ENCODE results near the gene ENG. TPM values are rescaled to one million over a fixed set of nuclear protein-coding genes. Genes with fewer than 3 reads are reported as not detected.
A peak's percentile ranks its signal among the peaks of the same experiment; 100 is the strongest.

Gene ENG
- total RNA-seq, 4 donors from 2014 or later, result 45.6 to 115 (median 51.1) TPM

DNA sequence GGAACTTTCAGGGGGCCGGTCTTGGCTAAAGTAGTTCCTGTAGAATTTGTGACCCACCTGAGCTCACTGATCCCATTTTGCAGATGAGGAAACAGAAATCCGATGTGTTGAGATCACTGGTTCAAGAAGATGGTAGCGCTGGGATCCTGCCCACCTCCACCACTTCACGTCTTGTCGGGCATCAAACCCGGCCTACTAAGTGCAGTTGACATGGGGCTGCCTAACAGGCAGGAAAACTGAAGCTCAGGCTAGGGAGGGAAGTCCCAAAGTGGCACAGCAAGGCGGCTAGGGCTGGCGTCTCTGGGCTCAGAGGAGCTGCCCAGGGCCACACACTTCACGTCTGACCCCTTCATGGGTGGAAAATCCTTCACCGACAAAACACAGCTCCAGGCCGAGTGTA is 502 bp upstream of the ENG start:
- intact Hi-C loops (cut with DNase I), result no loop called here

DNA sequence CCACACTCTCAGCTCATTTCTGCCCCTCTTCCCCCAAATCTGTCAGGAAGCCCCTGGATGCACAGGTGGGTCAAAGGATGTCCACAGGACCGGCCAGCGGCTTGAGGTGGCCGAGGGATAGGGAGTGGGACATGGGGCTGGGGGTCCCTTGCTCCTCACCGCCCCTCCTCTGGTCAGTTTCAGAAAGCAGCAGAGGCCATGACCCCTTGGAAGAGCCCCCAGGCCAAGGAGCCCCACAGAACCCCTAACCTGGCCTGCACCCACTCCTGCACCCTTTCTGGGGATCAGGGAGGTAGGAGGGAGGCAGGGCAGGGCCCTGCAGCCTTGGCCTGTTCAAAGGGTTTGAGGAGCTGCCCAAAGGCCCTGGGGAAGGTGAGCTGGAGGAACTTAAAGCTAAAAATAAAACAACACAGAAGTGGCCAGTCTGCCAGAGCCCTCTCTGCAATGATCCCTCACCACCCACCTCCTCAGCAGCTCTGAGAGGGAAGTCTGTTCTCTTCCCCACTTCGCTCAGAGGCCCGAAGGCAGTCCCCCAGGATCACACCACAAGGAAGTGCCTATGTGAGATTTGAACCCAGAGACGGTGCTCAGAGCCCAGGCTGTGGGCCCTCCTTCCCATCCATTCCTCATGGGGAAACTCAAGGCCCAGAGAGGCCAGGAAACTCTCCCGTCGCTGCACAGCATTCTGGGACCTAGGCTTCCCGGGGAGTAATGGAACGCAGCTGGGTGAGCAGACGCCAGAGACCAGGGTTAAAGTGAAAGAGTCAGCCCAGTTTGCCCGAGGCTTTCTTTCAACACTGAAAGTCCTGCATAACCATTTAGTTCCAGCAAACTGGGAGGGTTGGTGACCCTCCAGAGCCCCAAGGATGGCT is 910 bp downstream of the ENG start:
- H3K27me3 ChIP-seq, result no peaks in the 10 kb centered on the region
- H3K27ac ChIP-seq, result peak overlapping the region; percentile 58 to 81 (median 72)
- H3K9me3 ChIP-seq, result no peaks in the 10 kb centered on the region
- WGBS, 2 donors, result 55 to 57% methylated on average over 8 to 13 of the region's 13 CpGs
- H3K36me3 ChIP-seq, result no peaks in the 10 kb centered on the region
- H3K4me3 ChIP-seq (replicated peaks in 1 of 3), result peak overlapping the region; percentile 2 to 54 (median 6)
- DNase-seq, result no peak
- peaks cover under 1 to 35% of the 10 kb centered on the region in 2 donors for H3K4me1 ChIP-seq
- intact Hi-C loops (cut with DNase I), result no loop called here
- TF ChIP-seq POLR2A (IDR thresholded peaks at IDR 0.05), result no peak
- TF ChIP-seq, protein P1, sequence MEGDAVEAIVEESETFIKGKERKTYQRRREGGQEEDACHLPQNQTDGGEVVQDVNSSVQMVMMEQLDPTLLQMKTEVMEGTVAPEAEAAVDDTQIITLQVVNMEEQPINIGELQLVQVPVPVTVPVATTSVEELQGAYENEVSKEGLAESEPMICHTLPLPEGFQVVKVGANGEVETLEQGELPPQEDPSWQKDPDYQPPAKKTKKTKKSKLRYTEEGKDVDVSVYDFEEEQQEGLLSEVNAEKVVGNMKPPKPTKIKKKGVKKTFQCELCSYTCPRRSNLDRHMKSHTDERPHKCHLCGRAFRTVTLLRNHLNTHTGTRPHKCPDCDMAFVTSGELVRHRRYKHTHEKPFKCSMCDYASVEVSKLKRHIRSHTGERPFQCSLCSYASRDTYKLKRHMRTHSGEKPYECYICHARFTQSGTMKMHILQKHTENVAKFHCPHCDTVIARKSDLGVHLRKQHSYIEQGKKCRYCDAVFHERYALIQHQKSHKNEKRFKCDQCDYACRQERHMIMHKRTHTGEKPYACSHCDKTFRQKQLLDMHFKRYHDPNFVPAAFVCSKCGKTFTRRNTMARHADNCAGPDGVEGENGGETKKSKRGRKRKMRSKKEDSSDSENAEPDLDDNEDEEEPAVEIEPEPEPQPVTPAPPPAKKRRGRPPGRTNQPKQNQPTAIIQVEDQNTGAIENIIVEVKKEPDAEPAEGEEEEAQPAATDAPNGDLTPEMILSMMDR (IDR thresholded peaks at IDR 0.05), result no peak

More for the DNA sequence above, 502 bp upstream of the ENG start:
- Histone ChIP-seq H3K36me3 (no peaks in the 10 kb centered on the region), H3K27me3 (no peaks in the 10 kb centered on the region), H3K27ac (peak overlapping the region; percentile 58 to 81 (median 72)), H3K4me3 (replicated peaks in 1 of 3) (no peak overlapping the region), H3K4me1 (peaks cover 6 to 49% of the 10 kb centered on the region in 2 donors), H3K9me3 (no peaks in the 10 kb centered on the region)
- 61 to 85% methylated on average over 5 to 10 of the region's 11 CpGs for WGBS, 2 donors
- TF ChIP-seq, protein P1 (IDR thresholded peaks at IDR 0.05), result no peak
- TF ChIP-seq POLR2A (IDR thresholded peaks at IDR 0.05), result no peak
- DNase-seq, result no peak

DNA sequence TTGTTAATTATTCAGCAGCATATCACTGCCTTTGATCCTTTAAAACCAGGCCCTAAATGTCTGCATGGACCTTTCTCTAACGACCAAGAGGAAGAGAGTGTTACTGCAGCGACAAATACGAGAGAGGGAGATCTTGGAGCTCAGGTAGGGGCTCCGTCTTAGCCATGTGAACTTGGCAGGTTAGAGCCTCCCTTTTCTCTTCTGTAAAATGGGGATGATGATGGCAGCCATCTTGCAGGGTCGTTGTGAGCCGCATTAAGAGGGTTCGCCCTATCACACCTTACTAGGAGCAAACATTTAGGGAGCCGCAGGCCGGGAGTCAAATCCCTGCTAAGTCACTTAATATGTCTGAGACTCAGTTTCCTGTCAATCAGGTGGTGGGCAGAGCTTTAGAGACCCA is 1.6 kb downstream of the ENG start:
- intact Hi-C loops (cut with DNase I), result no loop called here
- TF ChIP-seq, protein P1 (IDR thresholded peaks at IDR 0.05), result no peak
- no peak for TF ChIP-seq POLR2A (IDR thresholded peaks at IDR 0.05)
- Histone ChIP-seq H3K27me3 (no peaks in the 10 kb centered on the region), H3K27ac (peak overlapping the region; percentile 58 to 81 (median 72)), H3K4me1 (peaks cover 0 to 28% of the 10 kb centered on the region in 2 donors), H3K9me3 (no peaks in the 10 kb centered on the region), H3K36me3 (no peaks in the 10 kb centered on the region), H3K4me3 (replicated peaks in 1 of 3) (peak overlapping the region in 1 of 3 donors; percentile 54)
- no peak for DNase-seq
- WGBS, 2 donors, result 77 to 89% methylated on average over 9 of the region's 9 CpGs

DNA sequence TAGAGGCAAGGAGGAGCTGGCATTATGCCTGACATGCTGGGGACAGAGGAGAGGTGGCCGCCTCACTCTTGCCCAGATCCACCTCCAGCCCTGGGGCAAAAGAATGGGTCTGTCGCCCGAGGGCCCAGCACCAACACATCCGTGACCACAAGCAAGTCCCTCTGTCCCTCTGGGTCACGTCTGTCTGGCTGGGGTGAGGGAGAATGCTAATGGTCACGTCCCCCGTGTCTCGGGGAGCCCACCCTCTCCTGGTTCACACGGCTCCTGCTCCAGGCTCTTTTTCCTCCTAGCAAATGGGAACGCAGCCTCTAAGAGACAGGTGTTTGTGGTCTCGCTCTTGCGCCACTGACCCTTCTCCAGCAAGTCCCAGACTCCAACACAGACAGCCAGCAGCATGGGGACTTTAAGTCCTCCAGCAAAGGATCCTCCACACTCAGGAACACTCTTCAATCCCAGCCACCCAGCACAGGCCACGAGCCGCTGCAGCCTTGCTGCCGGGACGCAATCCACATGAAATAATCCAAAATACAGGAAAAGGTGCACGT is 4.1 kb downstream of the ENG start:
- Histone ChIP-seq H3K4me3 (replicated peaks in 1 of 3) (peak overlapping the region in 1 of 3 donors; percentile 19), H3K4me1 (peaks cover 0 to 10% of the 10 kb centered on the region in 2 donors), H3K9me3 (no peaks in the 10 kb centered on the region), H3K27ac (peak overlapping the region in 2 of 3 donors; percentile 24 to 43), H3K36me3 (no peaks in the 10 kb centered on the region), H3K27me3 (no peaks in the 10 kb centered on the region)
- 79 to 83% methylated on average over 17 of the region's 17 CpGs for WGBS, 2 donors
- intact Hi-C loops (cut with DNase I), result no loop called here
- no peak for TF ChIP-seq POLR2A (IDR thresholded peaks at IDR 0.05)
- TF ChIP-seq, protein P1 (IDR thresholded peaks at IDR 0.05), result no peak
- DNase-seq, result no peak
